AG09309 (cell line): ENCODE measurements around the gene HYCC1.
"Not testable (repeated sequence)": the region's sequence is repeated elsewhere in the genome, so short reads cannot be mapped to it uniquely, and the experiment has no call there.

Experiments
- DNase-seq: peaks from one replicate; pipeline ENCODE4 v3.0.0-alpha.2; 2010; ENCODE audit warnings: low read depth
- H3K4me3 ChIP-seq: 2 replicates; pipeline ENCODE4 v1.5.1; 2011; ENCODE audit warnings: mild to moderate bottlenecking, low read depth, low read length, moderate library complexity; ENCODE audit not compliant: control insufficient read depth
- CTCF ChIP-seq: IDR thresholded peaks from 2 replicates; pipeline ENCODE4 v1.5.1; 2011; ENCODE audit warnings: mild to moderate bottlenecking, low read depth, low read length, inconsistent platforms; ENCODE audit not compliant: insufficient read depth, control insufficient read depth; ENCODE audit errors: missing control alignments

The HYCC1 gene

DNA sequence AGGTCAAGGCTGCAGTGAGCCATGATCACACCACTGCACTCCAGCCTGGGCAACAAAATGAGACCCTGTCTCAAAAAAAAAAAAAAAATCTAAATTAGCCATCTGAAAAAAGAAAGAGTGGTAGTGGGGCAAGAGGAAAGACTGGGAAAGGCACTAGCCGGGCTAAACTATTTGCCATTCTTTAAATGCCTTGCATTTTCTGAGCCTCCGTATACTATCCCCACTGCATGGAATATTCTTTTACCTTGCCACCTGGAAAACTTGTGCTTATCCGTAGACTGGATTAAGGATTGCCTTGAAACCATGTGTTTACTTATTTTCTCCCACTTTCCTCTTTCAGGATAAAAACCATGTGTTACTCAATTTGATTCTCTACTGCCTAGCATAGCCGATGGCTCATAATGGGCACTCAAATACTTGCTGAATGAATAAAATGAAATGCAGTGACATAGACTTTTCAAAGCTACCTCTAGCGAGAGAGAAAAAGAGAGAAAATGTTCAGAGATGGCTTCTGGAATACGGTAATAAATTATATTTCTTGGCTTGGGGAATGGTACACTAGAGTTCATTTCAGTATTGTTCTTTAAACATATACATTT is 30.6 kb downstream of the HYCC1 start:
- no peak for TF ChIP-seq CTCF
- DNase-seq: peak; percentile 4
- no peak overlapping the region for H3K4me3 ChIP-seq

- peak; percentile 72 for DNase-seq
- TF ChIP-seq CTCF: no peak
- H3K4me3 ChIP-seq: no peak overlapping the region
Observed at GRCh38 chr7:22980422-22980821, 33.5 kb downstream of the HYCC1 start.

- no peak for TF ChIP-seq CTCF
- no peak overlapping the region for H3K4me3 ChIP-seq
- no peak for DNase-seq
Observed at GRCh38 chr7:22979861-22980260, 34.1 kb downstream of the HYCC1 start.

GRCh38 chr7:22979251-22979650 is 34.7 kb downstream of the HYCC1 start:
- TF ChIP-seq CTCF: no peak
- no peak overlapping the region for H3K4me3 ChIP-seq
- no peak for DNase-seq

DNA sequence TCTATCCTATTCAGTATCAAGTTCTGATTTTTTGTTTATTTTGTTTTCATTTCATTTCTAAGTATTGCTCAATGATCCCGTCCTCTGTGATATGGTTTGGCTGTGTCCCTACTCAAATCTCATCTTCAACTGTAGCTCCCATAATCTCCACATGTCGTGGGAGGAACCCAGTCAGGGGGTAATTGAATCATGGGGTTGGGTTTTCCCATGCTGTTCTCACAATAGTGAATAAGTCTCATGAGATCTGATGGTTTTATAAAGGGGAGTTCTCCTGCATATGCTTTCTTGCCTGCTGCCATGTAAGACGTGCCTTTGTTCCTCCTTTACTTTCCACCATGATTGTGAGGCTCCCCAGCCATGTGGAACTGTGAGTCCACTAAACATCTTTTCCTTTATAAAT is 39.3 kb downstream of the HYCC1 start:
- H3K4me3 ChIP-seq, DNase-seq: not testable (repeated sequence)

GRCh38 chr7:22972207-22972606 is 41.7 kb downstream of the HYCC1 start:
- no peak for DNase-seq
- H3K4me3 ChIP-seq: no peak overlapping the region
- TF ChIP-seq CTCF: no peak

DNA sequence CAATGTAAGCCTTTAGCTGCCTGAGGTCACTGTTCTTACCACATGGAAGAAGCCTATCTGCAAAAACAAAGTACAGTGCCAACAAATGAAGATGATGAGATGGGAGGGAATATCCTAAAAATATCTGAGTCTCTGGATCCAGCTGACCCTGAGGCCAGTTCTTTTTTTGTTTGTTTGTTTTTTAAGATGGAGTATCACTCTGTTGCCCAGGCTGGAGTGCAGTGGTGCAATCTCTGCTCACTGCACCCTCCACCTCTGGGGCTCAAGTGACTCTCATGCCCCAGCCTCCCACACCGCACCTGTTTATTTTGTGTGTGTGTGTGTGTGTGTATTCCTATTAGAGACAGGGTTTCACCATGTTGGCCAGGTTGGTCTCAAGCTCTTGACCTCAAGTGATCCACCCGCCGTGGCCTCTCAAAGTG is 44.9 kb downstream of the HYCC1 start:
- no peak for TF ChIP-seq CTCF
- no peak for DNase-seq
- no peak overlapping the region for H3K4me3 ChIP-seq
